ENCODE measurements around the gene ADM5.

GRCh38 chr19:49677901-49678674, 11.3 kb upstream of the ADM5 start:
- TF ChIP-seq MAX (IDR thresholded peaks at IDR 0.05; ENCODE audit: low read depth) (no peak), TAF1 (IDR thresholded peaks at IDR 0.05; ENCODE audit: borderline replicate concordance, low read depth, low read length) (no peak), CTCF (IDR thresholded peaks at IDR 0.05) (peak; percentile 72), EP300 (IDR thresholded peaks at IDR 0.05; ENCODE audit: borderline replicate concordance in 1 of 2, low read depth in 1 of 2, low read length in 1 of 2) (no peak), RAD21 (IDR thresholded peaks at IDR 0.05; ENCODE audit: low read length) (peak; percentile 60), ZBTB33 (IDR thresholded peaks at IDR 0.05; ENCODE audit: borderline replicate concordance, low read depth) (no peak)
